MV-4-11 (cell line): ENCODE measurements around the gene TGM4.
A peak's percentile ranks its signal among the peaks of the same experiment; 100 is the strongest.

Experiments used
- DNase-seq: peaks from one replicate; lab custom pipeline; 2025; lab: John Stamatoyannopoulos, UW

TGM4 gene

GRCh38 chr3:44954962-44955361, 80.6 kb downstream of the TGM4 start:
- DNase-seq, result peak; percentile 86

DNA sequence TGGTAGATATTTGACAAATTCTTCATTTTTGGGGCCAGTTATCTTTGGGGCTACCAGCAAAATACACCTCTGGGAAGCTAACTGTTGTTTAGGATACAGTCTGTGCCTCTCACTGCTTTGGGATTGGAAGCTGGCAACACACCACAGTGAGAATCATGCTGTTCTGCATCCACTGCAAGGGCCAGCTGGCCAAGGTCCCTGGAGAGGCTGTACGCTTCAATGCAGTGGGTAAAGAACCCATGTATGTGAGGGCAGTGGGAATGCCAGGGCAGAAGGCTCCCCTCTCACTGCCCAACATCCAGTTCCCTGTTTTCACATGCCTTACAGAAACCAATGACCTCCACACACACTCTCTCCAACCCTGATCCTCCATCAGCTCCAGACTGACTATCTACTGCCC, 81.5 kb downstream of the TGM4 start:
- DNase-seq, result no peak

DNA sequence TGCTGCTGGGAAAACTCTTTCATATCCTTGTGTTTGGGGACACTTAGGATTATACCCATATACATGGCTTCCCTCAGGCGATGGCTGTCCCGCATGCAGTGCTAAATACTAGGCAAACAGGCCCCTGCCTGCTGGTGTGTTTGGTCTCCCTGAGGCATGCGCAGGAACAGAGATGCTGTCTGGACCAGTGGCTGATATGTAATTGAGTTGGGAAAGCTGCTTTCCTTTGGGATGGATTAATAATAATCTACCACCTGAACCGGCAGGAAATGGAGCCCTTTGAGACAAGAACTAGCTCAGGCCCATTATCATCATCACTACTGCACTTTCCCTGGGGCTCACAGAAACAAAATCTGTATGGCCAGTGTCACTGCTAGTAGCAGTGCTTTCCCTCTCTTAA, 83.6 kb downstream of the TGM4 start:
- DNase-seq, result no peak

- DNase-seq, result no peak
These were observed 84.0 kb downstream of the TGM4 start for GRCh38 chr3:44958386-44958785.

- peak; percentile 68 for DNase-seq
These were observed 86.1 kb downstream of the TGM4 start for GRCh38 chr3:44960387-44961026.

DNA sequence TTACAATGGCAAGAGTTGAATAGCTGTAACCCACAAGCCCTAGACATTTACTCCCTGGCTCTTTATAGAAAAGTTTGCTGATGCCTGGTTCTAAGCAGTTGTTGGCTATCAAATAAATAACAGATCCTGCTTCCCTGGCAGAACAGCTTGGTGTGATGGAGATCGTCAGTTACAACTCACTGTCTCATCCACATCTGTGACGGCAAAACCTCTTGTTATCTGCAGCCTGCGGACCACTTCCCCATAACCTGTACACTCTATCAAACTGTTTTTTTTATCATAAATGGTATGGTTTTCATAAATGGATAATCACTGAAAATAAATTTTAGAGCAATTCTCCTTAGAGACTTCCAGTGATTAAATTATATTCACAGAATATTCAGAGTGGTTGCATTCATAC, 87.5 kb downstream of the TGM4 start:
- no peak for DNase-seq

- no peak for DNase-seq
These were observed 88.4 kb downstream of the TGM4 start for GRCh38 chr3:44962621-44963393.

- peak; percentile 44 for DNase-seq
These were observed 89.3 kb downstream of the TGM4 start for GRCh38 chr3:44963571-44964325.
